RWPE2 (cell line): Measurements from ENCODE around the gene TMEM252.

Source experiments
- ATAC-seq: fragments of 200-7000 bp; cut with Tn5 transposase; 3 replicates; pipeline ENCODE4 v1.9.1; 2021; ENCODE audit warnings: low read depth
- DNase-seq: peaks from one replicate; pipeline ENCODE4 v3.0.0-alpha.2; 2020; ENCODE audit warnings: low spot score
- H3K27ac ChIP-seq: fragments of 450-650 bp; 2 replicates; pipeline ENCODE4 v1.5.1; 2017; ENCODE audit warnings: mild to moderate bottlenecking; ENCODE audit not compliant: poor library complexity, severe bottlenecking
- H3K27me3 ChIP-seq: fragments of 250-450 bp; sonication (Bioruptor Pico); 2 replicates; pipeline ENCODE4 v1.5.1; 2021; ENCODE audit warnings: mild to moderate bottlenecking, moderate library complexity; ENCODE audit not compliant: insufficient read depth, poor library complexity, severe bottlenecking
- H3K36me3 ChIP-seq: fragments of 250-450 bp; sonication (Bioruptor Pico); 2 replicates; pipeline ENCODE4 v1.5.1; 2020; ENCODE audit warnings: low read depth, mild to moderate bottlenecking, moderate library complexity
- H3K4me1 ChIP-seq: fragments of 250-450 bp; sonication (Bioruptor Pico); 2 replicates; pipeline ENCODE4 v1.5.1; 2021; ENCODE audit warnings: mild to moderate bottlenecking, moderate library complexity; ENCODE audit not compliant: insufficient read depth, poor library complexity, severe bottlenecking
- H3K4me3 ChIP-seq: fragments of 250-450 bp; sonication (Bioruptor Pico); 2 replicates; pipeline ENCODE4 v1.5.1; 2021; ENCODE audit warnings: mild to moderate bottlenecking, moderate library complexity; ENCODE audit not compliant: severe bottlenecking
- H3K9me3 ChIP-seq: fragments of 250-450 bp; sonication (Bioruptor Pico); 2 replicates; pipeline ENCODE4 v1.5.1; 2021; ENCODE audit warnings: mild to moderate bottlenecking, moderate library complexity; ENCODE audit not compliant: severe bottlenecking
- TF ChIP-seq, protein P1 (sequence below): fragments of 450-650 bp; IDR thresholded peaks from one replicate; pipeline ENCODE4 v1.5.1; 2017; ENCODE audit warnings: mild to moderate bottlenecking, moderate library complexity; ENCODE audit not compliant: poor library complexity, severe bottlenecking

Gene TMEM252, protein sequence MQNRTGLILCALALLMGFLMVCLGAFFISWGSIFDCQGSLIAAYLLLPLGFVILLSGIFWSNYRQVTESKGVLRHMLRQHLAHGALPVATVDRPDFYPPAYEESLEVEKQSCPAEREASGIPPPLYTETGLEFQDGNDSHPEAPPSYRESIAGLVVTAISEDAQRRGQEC

DNA sequence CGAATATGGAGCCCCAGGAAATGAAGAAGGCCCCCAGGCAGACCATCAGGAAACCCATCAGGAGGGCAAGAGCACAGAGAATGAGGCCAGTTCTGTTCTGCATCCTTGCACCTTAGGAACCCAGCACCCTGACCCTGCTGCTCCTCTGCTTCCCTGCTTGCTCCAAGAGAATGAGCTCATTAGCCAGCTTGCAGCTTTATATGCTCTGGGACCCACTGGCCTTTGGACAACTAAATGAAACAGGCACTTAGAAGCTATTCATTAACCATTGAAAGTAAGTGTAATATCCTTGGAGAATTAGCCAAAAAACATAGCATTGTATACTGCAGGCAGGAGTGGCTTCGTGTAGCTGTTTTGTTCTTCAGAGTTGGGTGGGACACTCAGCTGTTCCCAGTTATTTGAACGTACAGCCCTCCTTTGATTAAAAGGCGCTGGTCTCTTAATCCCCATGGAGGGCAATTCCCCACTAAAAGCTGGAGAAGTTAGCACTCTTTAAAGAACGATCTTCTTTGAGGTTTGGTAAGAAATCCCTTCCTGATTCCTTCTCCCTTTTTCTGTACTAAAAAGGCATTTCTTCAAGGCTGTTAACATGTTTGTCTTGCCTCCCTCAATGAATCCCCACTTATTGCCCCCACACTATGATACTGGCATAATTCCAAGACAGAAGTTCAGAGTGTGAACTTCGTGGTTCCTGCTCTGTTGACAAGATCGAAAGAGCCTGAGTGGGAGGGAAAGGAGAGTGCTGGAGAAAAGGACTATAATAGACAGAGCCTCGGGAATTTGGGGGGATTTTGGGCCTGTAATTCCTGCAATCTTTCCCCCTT, at the start of gene TMEM252:
TSS of gene TMEM252 (minus strand) at position 172 of the 824 bp plus-strand sequence. CDS start at position 103, 69 bp downstream.
- Histone ChIP-seq H3K4me1 (no peaks in the 10 kb centered on the region), H3K27me3 (no peaks in the 10 kb centered on the region), H3K9me3 (no peaks in the 10 kb centered on the region), H3K36me3 (no peaks in the 10 kb centered on the region), H3K27ac (no peak within 1 kb of the TSS), H3K4me3 (no peak within 1 kb of the TSS)
- TF ChIP-seq, protein P1, sequence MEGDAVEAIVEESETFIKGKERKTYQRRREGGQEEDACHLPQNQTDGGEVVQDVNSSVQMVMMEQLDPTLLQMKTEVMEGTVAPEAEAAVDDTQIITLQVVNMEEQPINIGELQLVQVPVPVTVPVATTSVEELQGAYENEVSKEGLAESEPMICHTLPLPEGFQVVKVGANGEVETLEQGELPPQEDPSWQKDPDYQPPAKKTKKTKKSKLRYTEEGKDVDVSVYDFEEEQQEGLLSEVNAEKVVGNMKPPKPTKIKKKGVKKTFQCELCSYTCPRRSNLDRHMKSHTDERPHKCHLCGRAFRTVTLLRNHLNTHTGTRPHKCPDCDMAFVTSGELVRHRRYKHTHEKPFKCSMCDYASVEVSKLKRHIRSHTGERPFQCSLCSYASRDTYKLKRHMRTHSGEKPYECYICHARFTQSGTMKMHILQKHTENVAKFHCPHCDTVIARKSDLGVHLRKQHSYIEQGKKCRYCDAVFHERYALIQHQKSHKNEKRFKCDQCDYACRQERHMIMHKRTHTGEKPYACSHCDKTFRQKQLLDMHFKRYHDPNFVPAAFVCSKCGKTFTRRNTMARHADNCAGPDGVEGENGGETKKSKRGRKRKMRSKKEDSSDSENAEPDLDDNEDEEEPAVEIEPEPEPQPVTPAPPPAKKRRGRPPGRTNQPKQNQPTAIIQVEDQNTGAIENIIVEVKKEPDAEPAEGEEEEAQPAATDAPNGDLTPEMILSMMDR = no peak
- no peak for ATAC-seq
- no peak for DNase-seq

GRCh38 chr9:68585034-68585761, 44.5 kb upstream of the TMEM252 start:
- Histone ChIP-seq H3K27ac (no peak overlapping the region), H3K4me3 (no peak overlapping the region), H3K4me1 (no peaks in the 10 kb centered on the region), H3K9me3 (no peaks in the 10 kb centered on the region), H3K36me3 (no peaks in the 10 kb centered on the region), H3K27me3 (no peaks in the 10 kb centered on the region)
- ATAC-seq = no peak
- TF ChIP-seq, protein P1 = no peak
- no peak for DNase-seq

GRCh38 chr9:68584189-68585033, 43.7 kb upstream of the TMEM252 start:
- TF ChIP-seq, protein P1 = peak; percentile 98

GRCh38 chr9:68581696-68582095, 41.0 kb upstream of the TMEM252 start:
- no peaks in the 10 kb centered on the region for H3K4me1 ChIP-seq
- TF ChIP-seq, protein P1 = no peak

More at GRCh38 chr9:68584189-68585033, 43.7 kb upstream of the TMEM252 start:
- DNase-seq (peak; percentile 76), ATAC-seq (peak; percentile 91)
- Histone ChIP-seq H3K27me3 (no peaks in the 10 kb centered on the region), H3K36me3 (no peaks in the 10 kb centered on the region), H3K9me3 (no peaks in the 10 kb centered on the region), H3K27ac (no peak overlapping the region), H3K4me1 (no peaks in the 10 kb centered on the region), H3K4me3 (no peak overlapping the region)

More at GRCh38 chr9:68581696-68582095, 41.0 kb upstream of the TMEM252 start:
- no peak overlapping the region for H3K4me3 ChIP-seq
- no peaks in the 10 kb centered on the region for H3K36me3 ChIP-seq
- H3K9me3 ChIP-seq = no peaks in the 10 kb centered on the region
- no peak for DNase-seq
- ATAC-seq = no peak
- H3K27ac ChIP-seq = no peak overlapping the region
- no peaks in the 10 kb centered on the region for H3K27me3 ChIP-seq
